Activated T-cell treated with anti-CD3 and anti-CD28 coated beads, Interleukin-2, amount 50 U/mL, for 1 hour (primary cell): Measurements from ENCODE around the gene WDFY3.

Source experiments
- DNase-seq: peaks from one replicate; pipeline ENCODE4 v3.0.0-alpha.2; 2020

Gene WDFY3

GRCh38 chr4:84907145-84907544 lies 59.3 kb downstream of the WDFY3 start:
- DNase-seq = no peak

- DNase-seq = no peak
These were observed 60.8 kb downstream of the WDFY3 start for GRCh38 chr4:84905646-84906045.

GRCh38 chr4:84901740-84902281 lies 64.7 kb downstream of the WDFY3 start:
- DNase-seq = no peak

- no peak for DNase-seq
These were observed 65.3 kb downstream of the WDFY3 start for GRCh38 chr4:84901173-84901572.

- DNase-seq = no peak
These were observed 66.9 kb downstream of the WDFY3 start for GRCh38 chr4:84899616-84900015.

GRCh38 chr4:84897516-84897915 lies 69.0 kb downstream of the WDFY3 start:
- DNase-seq = no peak

GRCh38 chr4:84895283-84895682 lies 71.2 kb downstream of the WDFY3 start:
- no peak for DNase-seq

GRCh38 chr4:84894621-84895020 lies 71.9 kb downstream of the WDFY3 start:
- no peak for DNase-seq

- no peak for DNase-seq
These were observed 73.5 kb downstream of the WDFY3 start for GRCh38 chr4:84892950-84893349.

GRCh38 chr4:84887824-84888223 lies 78.7 kb downstream of the WDFY3 start:
- DNase-seq = no peak

GRCh38 chr4:84879651-84880200 lies 86.8 kb downstream of the WDFY3 start:
- DNase-seq = no peak

- no peak for DNase-seq
These were observed 87.9 kb downstream of the WDFY3 start for GRCh38 chr4:84878546-84878945.

GRCh38 chr4:84878090-84878489 lies 88.4 kb downstream of the WDFY3 start:
- no peak for DNase-seq

- DNase-seq = no peak
These were observed 89.2 kb downstream of the WDFY3 start for GRCh38 chr4:84877051-84877833.

- no peak for DNase-seq
These were observed 90.7 kb downstream of the WDFY3 start for GRCh38 chr4:84875636-84876371.

GRCh38 chr4:84874619-84875018 lies 91.9 kb downstream of the WDFY3 start:
- no peak for DNase-seq

GRCh38 chr4:84870398-84871163 lies 95.9 kb downstream of the WDFY3 start:
- no peak for DNase-seq

GRCh38 chr4:84866295-84866694 lies 100.2 kb downstream of the WDFY3 start:
- DNase-seq = no peak

- no peak for DNase-seq
These were observed 100.9 kb downstream of the WDFY3 start for GRCh38 chr4:84865600-84865999.

GRCh38 chr4:84862064-84862463 lies 104.4 kb downstream of the WDFY3 start:
- DNase-seq = no peak

- DNase-seq = no peak
These were observed 109.2 kb downstream of the WDFY3 start for GRCh38 chr4:84857296-84857695.

GRCh38 chr4:84856468-84857049 lies 109.9 kb downstream of the WDFY3 start:
- no peak for DNase-seq

GRCh38 chr4:84855774-84856173 lies 110.7 kb downstream of the WDFY3 start:
- DNase-seq = no peak
